Progenitor cell of endocrine pancreas (in vitro differentiated cells): ENCODE measurements around the gene PTPRD. TPM values are rescaled to one million over a fixed set of nuclear protein-coding genes. Genes with fewer than 3 reads are reported as not detected.

ENCODE experiments used
- DNase-seq: peaks from one replicate; pipeline ENCODE4 v3.0.0; 2021; ENCODE audit warnings: low spot score; ENCODE audit not compliant: unreplicated experiment
- H3K27ac Mint-ChIP-seq: 2 replicates; pipeline ENCODE4 v1.8.0; 2021; ENCODE audit warnings: mild to moderate bottlenecking, moderate library complexity, mixed read lengths
- H3K27me3 Mint-ChIP-seq: 2 replicates; pipeline ENCODE4 v1.8.0; 2021; ENCODE audit warnings: mixed read lengths
- H3K36me3 Mint-ChIP-seq: 2 replicates; pipeline ENCODE4 v1.8.0; 2022; ENCODE audit warnings: mixed read lengths; ENCODE audit not compliant: insufficient read depth
- H3K4me1 Mint-ChIP-seq: 2 replicates; pipeline ENCODE4 v1.8.0; 2021; ENCODE audit warnings: low read depth, mixed read lengths
- H3K4me3 Mint-ChIP-seq: 2 replicates; pipeline ENCODE4 v1.8.0; 2021; ENCODE audit warnings: low read depth, mild to moderate bottlenecking, moderate library complexity, mixed read lengths
- H3K9me3 Mint-ChIP-seq: 2 replicates; pipeline ENCODE4 v1.8.0; 2021; ENCODE audit warnings: low read depth, mixed read lengths
- total RNA-seq: library from RNA; stranded (reverse); gene quantifications from 2 replicates; pipeline ENCODE4 v1.2.1, GENCODE V29; 2021
- TF ChIP-seq, protein P1 (sequence below): fragments of 200-600 bp; sonication (generic); IDR thresholded peaks from one replicate; pipeline ENCODE4 v1.5.0; 2021; ENCODE audit warnings: antibody characterized with exemption, mild to moderate bottlenecking; ENCODE audit not compliant: unreplicated experiment

The PTPRD gene
- total RNA-seq, 1 donor from 2014 or later, result 124 TPM

DNA sequence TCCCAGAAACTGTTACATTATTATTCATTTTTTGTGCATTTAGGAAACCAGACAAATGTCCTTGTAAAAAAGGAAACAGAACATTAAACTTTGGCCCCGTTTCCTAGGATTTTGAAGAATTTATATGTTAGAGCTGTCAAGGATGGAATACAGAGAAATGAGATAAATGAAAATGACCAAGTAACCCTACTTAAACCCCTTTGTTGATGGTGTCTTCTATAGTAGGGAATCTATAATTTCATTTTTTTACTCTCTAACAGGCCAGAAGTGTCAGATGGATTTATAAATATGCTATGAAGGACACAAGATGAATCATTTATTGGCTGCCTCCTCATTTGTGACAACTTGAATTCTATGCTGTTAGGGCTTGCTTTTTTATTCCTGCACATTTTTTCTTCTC lies 1047.1 kb downstream of the PTPRD start:
- TF ChIP-seq, protein P1, sequence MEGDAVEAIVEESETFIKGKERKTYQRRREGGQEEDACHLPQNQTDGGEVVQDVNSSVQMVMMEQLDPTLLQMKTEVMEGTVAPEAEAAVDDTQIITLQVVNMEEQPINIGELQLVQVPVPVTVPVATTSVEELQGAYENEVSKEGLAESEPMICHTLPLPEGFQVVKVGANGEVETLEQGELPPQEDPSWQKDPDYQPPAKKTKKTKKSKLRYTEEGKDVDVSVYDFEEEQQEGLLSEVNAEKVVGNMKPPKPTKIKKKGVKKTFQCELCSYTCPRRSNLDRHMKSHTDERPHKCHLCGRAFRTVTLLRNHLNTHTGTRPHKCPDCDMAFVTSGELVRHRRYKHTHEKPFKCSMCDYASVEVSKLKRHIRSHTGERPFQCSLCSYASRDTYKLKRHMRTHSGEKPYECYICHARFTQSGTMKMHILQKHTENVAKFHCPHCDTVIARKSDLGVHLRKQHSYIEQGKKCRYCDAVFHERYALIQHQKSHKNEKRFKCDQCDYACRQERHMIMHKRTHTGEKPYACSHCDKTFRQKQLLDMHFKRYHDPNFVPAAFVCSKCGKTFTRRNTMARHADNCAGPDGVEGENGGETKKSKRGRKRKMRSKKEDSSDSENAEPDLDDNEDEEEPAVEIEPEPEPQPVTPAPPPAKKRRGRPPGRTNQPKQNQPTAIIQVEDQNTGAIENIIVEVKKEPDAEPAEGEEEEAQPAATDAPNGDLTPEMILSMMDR, result no peak
- H3K27ac Mint-ChIP-seq, result no peak overlapping the region
- DNase-seq, result no peak
- H3K9me3 Mint-ChIP-seq, result no peaks in the 10 kb centered on the region
- no peak overlapping the region for H3K4me3 Mint-ChIP-seq
- no peaks in the 10 kb centered on the region for H3K36me3 Mint-ChIP-seq
- H3K4me1 Mint-ChIP-seq, result no peaks in the 10 kb centered on the region
- H3K27me3 Mint-ChIP-seq, result no peaks in the 10 kb centered on the region

GRCh38 chr9:9563817-9564216 lies 1049.0 kb downstream of the PTPRD start:
- DNase-seq, result no peak
- TF ChIP-seq, protein P1, result no peak
- Mint-ChIP-seq H3K27ac (no peak overlapping the region), H3K9me3 (no peaks in the 10 kb centered on the region), H3K4me3 (no peak overlapping the region), H3K27me3 (no peaks in the 10 kb centered on the region), H3K4me1 (no peaks in the 10 kb centered on the region), H3K36me3 (no peaks in the 10 kb centered on the region)

DNA sequence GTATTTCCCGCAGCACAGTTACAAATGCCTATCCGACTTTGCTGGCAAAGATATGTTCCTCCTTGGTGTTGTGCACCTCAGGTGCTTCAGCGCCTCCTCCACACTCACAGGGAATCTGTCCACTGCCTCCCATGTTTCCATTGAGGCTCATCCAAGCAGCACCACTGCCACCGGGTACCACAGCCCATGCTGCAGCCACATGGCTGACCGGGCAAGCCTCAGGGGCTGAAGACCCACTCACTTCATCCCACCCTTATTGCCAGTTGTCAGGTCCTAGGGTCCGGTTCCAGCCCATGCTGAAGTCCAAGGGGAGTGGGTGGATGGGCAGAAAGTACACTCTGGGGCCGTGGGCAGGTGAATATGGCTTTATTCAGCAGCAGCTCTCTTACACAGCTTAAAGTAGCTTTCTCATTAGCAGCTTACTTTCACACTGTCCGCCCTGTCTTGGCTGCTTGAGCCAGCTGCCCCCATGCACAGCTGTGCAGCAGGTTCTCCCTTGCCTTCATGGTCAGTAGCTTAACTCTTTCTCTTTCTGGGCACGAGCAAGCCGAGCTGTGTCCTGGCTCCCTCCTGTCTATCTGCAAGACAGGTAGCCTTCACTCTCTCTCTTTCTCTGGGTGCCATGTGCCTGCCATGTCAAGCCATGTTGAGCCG lies 1052.3 kb downstream of the PTPRD start:
- no peaks in the 10 kb centered on the region for H3K36me3 Mint-ChIP-seq
- H3K9me3 Mint-ChIP-seq, result no peaks in the 10 kb centered on the region
- no peak overlapping the region for H3K27ac Mint-ChIP-seq
- TF ChIP-seq, protein P1, result no peak
- DNase-seq, result no peak
- peaks cover 17% of the 10 kb centered on the region for H3K4me1 Mint-ChIP-seq
- no peaks in the 10 kb centered on the region for H3K27me3 Mint-ChIP-seq
- no peak overlapping the region for H3K4me3 Mint-ChIP-seq

DNA sequence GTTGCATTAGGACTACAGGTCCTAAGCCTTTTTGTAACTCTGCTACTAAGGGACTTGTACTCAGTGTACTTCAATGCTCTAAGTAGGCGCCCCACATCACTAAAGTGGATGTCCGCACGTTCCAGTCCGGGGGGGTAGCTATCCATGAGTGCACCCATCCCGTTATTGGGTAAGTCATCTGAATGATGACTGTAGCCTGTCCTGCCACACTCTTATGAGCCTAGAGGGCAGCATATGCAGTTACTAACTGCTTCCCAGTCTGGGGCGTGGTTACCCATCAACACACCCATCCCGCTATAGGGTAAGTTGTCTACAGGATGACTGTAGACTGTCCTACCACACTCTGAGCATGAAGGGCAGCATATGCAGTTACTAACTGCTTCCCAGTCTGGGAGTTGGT lies 1053.9 kb downstream of the PTPRD start:
- no peak overlapping the region for H3K4me3 Mint-ChIP-seq
- H3K4me1 Mint-ChIP-seq, result peaks cover 21% of the 10 kb centered on the region
- no peak overlapping the region for H3K27ac Mint-ChIP-seq

GRCh38 chr9:9557804-9558334 lies 1054.9 kb downstream of the PTPRD start:
- Mint-ChIP-seq H3K27ac (no peak overlapping the region), H3K4me3 (no peak overlapping the region), H3K4me1 (peaks cover 21% of the 10 kb centered on the region), H3K36me3 (no peaks in the 10 kb centered on the region), H3K9me3 (no peaks in the 10 kb centered on the region), H3K27me3 (no peaks in the 10 kb centered on the region)
- DNase-seq, result no peak
- TF ChIP-seq, protein P1, result no peak

More for the DNA sequence above, 1053.9 kb downstream of the PTPRD start:
- Mint-ChIP-seq H3K27me3 (no peaks in the 10 kb centered on the region), H3K9me3 (no peaks in the 10 kb centered on the region), H3K36me3 (no peaks in the 10 kb centered on the region)
- no peak for DNase-seq
- TF ChIP-seq, protein P1, result no peak
